Lower lobe of right lung (tissue), 2 donors: ENCODE data around the gene SPN. TPM values are rescaled to one million over a fixed set of nuclear protein-coding genes. Genes with fewer than 3 reads are reported as not detected.
"Not testable (repeated sequence)": the region's sequence is repeated elsewhere in the genome, so short reads cannot be mapped to it uniquely, and the experiment has no call there.

Experiments used
- ATAC-seq, 2 donors: fragments of 200-7000 bp; cut with Tn5 transposase; one replicate each; pipeline ENCODE4 v1.9.1; 2020 to 2022; ENCODE audit warnings: mild to moderate bottlenecking in 2 of 2, moderate library complexity in 2 of 2
- DNase-seq: peaks from one replicate; pipeline ENCODE4 v3.0.0-alpha.2; 2020
- H3K27ac ChIP-seq: fragments of 200-600 bp; one replicate; pipeline ENCODE4 v1.8.0; 2022
- H3K27me3 ChIP-seq: fragments of 200-600 bp; one replicate; pipeline ENCODE4 v1.8.0; 2022; ENCODE audit warnings: low read depth
- H3K36me3 ChIP-seq: fragments of 200-600 bp; one replicate; pipeline ENCODE4 v1.8.0; 2022; ENCODE audit warnings: mild to moderate bottlenecking
- H3K4me1 ChIP-seq: fragments of 200-600 bp; one replicate; pipeline ENCODE4 v1.8.0; 2022
- H3K4me3 ChIP-seq: fragments of 200-600 bp; one replicate; pipeline ENCODE4 v1.8.0; 2022; ENCODE audit warnings: mild to moderate bottlenecking
- H3K9me3 ChIP-seq: fragments of 200-600 bp; one replicate; pipeline ENCODE4 v1.8.0; 2022
- intact Hi-C: fragments of 100-400 bp; cut with DNase I; formaldehyde crosslinking; loops from one replicate; pipeline ENCODE4 v1.11.0; 2022
- total RNA-seq: library from RNA; stranded (reverse); fragmentation: NEBNext Ultra II Directional; extraction: Animal tissue kit (Norgen Biotek cat#: 25700); gene quantifications from one replicate; pipeline ENCODE4 v1.2.1, GENCODE V29; 2021
- TF ChIP-seq, protein P1 (sequence below): fragments of 200-600 bp; IDR thresholded peaks from one replicate; pipeline ENCODE4 v1.8.0; 2022; ENCODE audit warnings: antibody characterized with exemption, mild to moderate bottlenecking
- donor health status: DM: no; HTN: yes; CAD: no; lungs with severe emphysema.

SPN gene
- total RNA-seq, 1 donor from 2014 or later, result 109 TPM

DNA sequence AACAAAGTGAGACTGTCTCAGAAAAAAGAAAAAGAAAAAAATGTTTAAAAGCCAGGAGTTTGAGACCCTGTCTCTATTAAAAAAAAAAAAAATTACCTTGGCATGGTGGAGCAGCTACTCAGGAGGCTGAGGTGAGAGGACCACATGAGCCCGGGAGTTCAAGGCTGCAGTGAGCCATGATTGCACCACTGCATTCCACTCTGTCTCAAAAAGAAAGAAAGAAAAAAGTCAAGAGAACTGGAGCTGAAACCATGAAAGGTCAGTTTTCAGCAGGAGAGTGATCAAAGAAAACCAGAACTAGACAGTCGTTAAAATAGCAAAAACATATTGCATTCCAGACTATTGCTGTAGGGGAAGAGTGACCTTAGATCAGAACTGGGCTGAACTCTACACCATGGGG is 24.7 kb downstream of the SPN start:
- H3K27ac ChIP-seq, result no peak overlapping the region
- no peaks in the 10 kb centered on the region for H3K27me3 ChIP-seq
- DNase-seq (no peak), ATAC-seq (no peak)
- intact Hi-C loops, result no loop called here
- H3K9me3 ChIP-seq, result no peaks in the 10 kb centered on the region
- H3K36me3 ChIP-seq, result no peaks in the 10 kb centered on the region
- no peaks in the 10 kb centered on the region for H3K4me1 ChIP-seq
- no peak overlapping the region for H3K4me3 ChIP-seq
- TF ChIP-seq, protein P1, sequence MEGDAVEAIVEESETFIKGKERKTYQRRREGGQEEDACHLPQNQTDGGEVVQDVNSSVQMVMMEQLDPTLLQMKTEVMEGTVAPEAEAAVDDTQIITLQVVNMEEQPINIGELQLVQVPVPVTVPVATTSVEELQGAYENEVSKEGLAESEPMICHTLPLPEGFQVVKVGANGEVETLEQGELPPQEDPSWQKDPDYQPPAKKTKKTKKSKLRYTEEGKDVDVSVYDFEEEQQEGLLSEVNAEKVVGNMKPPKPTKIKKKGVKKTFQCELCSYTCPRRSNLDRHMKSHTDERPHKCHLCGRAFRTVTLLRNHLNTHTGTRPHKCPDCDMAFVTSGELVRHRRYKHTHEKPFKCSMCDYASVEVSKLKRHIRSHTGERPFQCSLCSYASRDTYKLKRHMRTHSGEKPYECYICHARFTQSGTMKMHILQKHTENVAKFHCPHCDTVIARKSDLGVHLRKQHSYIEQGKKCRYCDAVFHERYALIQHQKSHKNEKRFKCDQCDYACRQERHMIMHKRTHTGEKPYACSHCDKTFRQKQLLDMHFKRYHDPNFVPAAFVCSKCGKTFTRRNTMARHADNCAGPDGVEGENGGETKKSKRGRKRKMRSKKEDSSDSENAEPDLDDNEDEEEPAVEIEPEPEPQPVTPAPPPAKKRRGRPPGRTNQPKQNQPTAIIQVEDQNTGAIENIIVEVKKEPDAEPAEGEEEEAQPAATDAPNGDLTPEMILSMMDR, result no peak

DNA sequence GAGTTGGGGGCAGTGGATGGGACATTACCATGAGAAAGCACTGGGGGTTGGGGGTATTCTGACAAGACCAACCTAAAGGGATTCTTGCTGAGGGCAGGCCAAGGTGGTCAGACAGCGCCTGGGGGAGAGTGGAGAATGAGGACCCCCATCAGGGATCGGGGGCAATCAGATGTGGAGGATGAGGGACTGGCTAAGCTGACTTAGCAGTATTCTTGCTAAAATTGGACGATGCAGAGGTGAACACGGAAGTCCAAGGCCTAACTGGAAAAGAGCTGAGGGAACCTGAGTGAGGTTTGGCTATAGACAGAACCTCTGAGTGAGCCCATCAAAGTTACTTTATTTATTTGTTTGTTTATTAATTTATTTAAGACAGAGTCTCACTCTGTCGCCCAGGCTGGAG is 25.1 kb downstream of the SPN start:
- H3K4me3 ChIP-seq, result no peak overlapping the region
- H3K4me1 ChIP-seq, result no peaks in the 10 kb centered on the region
- no peaks in the 10 kb centered on the region for H3K9me3 ChIP-seq
- intact Hi-C loops, result no loop called here
- ATAC-seq (no peak), DNase-seq (no peak)
- no peaks in the 10 kb centered on the region for H3K27me3 ChIP-seq
- no peak overlapping the region for H3K27ac ChIP-seq
- H3K36me3 ChIP-seq, result no peaks in the 10 kb centered on the region
- TF ChIP-seq, protein P1, result no peak

DNA sequence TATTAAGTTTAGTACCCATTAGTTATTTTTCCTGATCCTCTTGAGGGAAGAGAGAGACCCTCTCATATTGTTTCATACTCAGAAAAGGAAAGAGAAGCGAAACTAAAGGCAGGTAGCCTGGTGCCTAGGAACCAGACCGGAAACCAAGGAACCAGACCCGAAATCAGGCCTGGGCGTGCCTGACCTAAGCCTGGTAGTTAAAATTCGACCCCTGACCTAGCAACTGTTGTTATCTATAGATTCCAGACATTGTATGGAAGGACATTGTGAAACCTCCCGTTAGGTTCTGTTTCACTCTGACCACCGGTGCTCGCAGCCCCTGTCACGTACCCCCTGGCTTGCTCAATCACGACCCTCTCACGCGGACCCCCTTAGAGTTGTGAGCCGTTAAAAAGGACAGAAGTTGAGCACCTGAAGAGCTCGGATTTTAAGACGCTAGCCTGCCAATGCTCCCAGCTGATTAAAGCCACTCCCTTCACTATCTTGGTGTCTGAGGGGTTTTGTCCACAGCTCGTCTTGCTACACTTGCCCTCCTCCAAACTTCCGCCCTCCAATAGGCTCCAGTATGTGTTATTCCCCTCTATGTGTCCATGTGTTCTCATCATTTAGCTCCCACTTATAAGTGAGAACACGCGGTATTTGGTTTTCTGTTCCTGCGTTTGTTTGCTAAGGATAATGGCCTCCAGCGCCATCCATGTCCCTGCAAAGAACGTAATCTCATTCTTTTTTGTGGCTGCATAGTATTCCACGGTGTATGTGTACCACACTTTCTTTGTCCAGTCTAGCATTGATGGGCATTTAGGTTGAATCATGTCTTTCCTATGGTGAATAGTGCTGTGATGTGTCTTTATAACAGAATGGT is 26.7 kb downstream of the SPN start:
- H3K27ac ChIP-seq, intact Hi-C loops, ATAC-seq, H3K4me3 ChIP-seq, H3K36me3 ChIP-seq, H3K27me3 ChIP-seq, DNase-seq, H3K9me3 ChIP-seq, H3K4me1 ChIP-seq: not testable (repeated sequence)

DNA sequence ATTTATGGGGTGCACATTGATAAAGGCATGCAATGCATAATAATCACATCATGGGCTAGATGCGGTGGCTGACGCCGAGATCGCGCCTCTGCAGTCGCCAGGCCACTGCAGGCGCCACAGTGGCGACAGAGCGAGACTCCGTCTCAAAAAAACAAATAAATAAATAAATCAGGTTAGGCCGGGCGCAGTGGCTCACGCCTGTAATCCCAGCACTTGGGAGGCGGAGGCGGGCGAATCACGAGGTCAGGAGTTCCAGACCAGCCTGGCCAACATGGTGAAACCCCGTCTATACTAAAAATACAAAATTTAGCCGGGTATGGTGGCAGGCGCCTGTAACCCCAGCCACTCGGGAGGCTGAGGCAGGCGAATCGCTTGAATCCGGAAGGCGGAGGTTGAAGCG is 29.6 kb downstream of the SPN start:
- peak; percentile 18 for DNase-seq
- intact Hi-C loops, result not testable (repeated sequence)

DNA sequence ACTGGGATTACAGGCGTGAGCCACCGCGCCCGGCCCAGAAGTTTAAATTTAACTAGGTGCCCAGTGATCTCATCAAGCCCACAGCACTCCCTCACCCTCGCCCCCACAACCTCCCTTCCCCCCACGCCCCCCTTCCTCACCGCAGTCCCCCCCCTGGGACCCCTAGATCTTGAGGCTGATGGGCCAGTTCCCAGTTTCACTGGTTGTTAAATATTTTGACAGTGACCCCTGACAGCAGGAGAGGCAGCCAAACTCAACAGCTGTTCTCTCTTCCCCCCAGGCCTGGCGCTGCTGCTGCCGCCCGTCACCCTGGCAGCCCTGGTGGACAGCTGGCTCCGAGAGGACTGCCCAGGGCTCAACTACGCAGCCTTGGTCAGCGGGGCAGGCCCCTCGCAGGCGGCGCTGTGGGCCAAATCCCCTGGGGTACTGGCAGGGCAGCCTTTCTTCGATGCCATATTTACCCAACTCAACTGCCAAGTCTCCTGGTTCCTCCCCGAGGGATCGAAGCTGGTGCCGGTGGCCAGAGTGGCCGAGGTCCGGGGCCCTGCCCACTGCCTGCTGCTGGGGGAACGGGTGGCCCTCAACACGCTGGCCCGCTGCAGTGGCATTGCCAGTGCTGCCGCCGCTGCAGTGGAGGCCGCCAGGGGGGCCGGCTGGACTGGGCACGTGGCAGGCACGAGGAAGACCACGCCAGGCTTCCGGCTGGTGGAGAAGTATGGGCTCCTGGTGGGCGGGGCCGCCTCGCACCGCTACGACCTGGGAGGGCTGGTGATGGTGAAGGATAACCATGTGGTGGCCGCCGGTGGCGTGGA is 31.5 kb downstream of the SPN start:
- DNase-seq (peak; percentile 45), ATAC-seq (peak; percentile 25 to 42)
- H3K27ac ChIP-seq, result peak overlapping the region; percentile 48
- no peaks in the 10 kb centered on the region for H3K4me1 ChIP-seq
- H3K27me3 ChIP-seq, result no peaks in the 10 kb centered on the region
- intact Hi-C loops, result no loop called here
- no peak overlapping the region for H3K4me3 ChIP-seq
- no peaks in the 10 kb centered on the region for H3K9me3 ChIP-seq
- H3K36me3 ChIP-seq, result no peaks in the 10 kb centered on the region
- TF ChIP-seq, protein P1, result no peak

More for the DNA sequence above, 29.6 kb downstream of the SPN start:
- H3K9me3 ChIP-seq, H3K36me3 ChIP-seq, H3K27ac ChIP-seq, H3K4me3 ChIP-seq, ATAC-seq, H3K27me3 ChIP-seq, H3K4me1 ChIP-seq: not testable (repeated sequence)

DNA sequence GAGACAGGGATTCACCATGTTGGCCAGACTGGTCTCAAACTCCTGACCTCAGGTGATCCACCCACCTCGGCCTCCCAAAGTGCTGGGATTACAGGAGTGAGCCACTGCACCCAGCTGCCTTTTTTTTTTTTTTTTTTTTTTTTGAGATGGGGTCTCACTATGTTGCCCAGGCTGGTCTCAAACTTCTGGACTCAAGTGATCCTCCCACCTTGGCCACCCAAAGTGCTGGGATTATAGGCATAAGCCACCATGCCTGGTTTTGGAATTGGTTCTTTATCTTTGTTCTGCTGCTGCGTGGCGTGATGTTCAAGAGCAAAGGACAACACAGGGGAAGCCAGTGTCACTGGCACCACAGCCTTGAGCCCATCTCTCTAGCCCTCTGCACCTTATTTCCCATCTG is 32.6 kb downstream of the SPN start:
- H3K4me1 ChIP-seq, H3K4me3 ChIP-seq, H3K36me3 ChIP-seq, H3K27me3 ChIP-seq, H3K27ac ChIP-seq, H3K9me3 ChIP-seq, ATAC-seq, intact Hi-C loops: not testable (repeated sequence)
- DNase-seq, result peak; percentile 5

DNA sequence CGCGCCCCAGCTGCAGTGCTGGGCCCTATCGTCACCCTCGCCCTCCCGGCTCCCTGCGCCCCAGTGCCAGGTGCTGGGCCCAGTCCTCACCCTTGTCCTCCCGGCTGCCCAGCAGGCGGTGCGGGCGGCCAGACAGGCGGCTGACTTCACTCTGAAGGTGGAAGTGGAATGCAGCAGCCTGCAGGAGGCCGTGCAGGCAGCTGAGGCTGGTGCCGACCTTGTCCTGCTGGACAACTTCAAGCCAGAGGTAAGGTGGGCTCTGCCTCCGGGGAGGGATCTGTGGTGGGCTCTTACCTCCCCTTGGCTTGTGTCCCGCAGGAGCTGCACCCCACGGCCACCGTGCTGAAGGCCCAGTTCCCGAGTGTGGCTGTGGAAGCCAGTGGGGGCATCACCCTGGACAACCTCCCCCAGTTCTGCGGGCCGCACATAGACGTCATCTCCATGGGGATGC is 33.9 kb downstream of the SPN start:
- no peak overlapping the region for H3K4me3 ChIP-seq
- H3K36me3 ChIP-seq, result no peaks in the 10 kb centered on the region
- H3K4me1 ChIP-seq, result no peaks in the 10 kb centered on the region
- H3K27me3 ChIP-seq, result no peaks in the 10 kb centered on the region
- intact Hi-C loops, result no loop called here
- no peak overlapping the region for H3K27ac ChIP-seq
- TF ChIP-seq, protein P1, result no peak
- DNase-seq (peak; percentile 24), ATAC-seq (no peak)
- no peaks in the 10 kb centered on the region for H3K9me3 ChIP-seq
